HT-29 (cell line): ENCODE data around the gene ZNF521. TPM values are rescaled to one million over a fixed set of nuclear protein-coding genes. Genes with fewer than 3 reads are reported as not detected.

Experiments used
- DNase-seq: peaks from one replicate; pipeline ENCODE4 v3.0.0-alpha.2; 2015; ENCODE audit warnings: low spot score
- total RNA-seq: library from RNA; depleted of rRNA; stranded (reverse); fragments of >200 nt; shearing (Covaris generic); gene quantifications from 2 replicates; pipeline ENCODE4 v1.2.3, GENCODE V29; 2014

The ZNF521 gene
- total RNA-seq, 1 experiment from 2014 or later, result 0.08 TPM

GRCh38 chr18:25170402-25170801, 181.6 kb downstream of the ZNF521 start:
- DNase-seq, result no peak

DNA sequence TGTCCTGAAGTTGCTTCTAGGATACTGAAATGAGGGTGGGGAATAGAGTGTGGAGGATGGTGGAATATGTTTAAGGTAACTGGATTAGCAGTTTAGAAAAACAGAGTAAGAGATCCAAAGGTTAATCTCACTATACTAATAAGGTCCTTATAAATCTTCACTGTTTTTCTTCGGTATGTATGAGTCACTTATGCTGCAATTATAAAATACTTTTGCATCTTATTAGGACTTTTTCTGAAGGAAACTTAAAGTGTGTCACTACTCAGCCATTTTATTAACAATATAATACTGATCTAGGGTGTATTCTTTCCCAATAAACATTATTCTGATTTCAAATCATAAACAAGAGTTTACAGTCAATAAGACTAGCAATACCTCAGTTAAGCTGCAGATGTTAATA, 182.3 kb downstream of the ZNF521 start:
- DNase-seq, result no peak

- no peak for DNase-seq
Measured at GRCh38 chr18:25167612-25168410, 184.2 kb downstream of the ZNF521 start.

GRCh38 chr18:25166113-25166512, 185.9 kb downstream of the ZNF521 start:
- DNase-seq, result no peak

DNA sequence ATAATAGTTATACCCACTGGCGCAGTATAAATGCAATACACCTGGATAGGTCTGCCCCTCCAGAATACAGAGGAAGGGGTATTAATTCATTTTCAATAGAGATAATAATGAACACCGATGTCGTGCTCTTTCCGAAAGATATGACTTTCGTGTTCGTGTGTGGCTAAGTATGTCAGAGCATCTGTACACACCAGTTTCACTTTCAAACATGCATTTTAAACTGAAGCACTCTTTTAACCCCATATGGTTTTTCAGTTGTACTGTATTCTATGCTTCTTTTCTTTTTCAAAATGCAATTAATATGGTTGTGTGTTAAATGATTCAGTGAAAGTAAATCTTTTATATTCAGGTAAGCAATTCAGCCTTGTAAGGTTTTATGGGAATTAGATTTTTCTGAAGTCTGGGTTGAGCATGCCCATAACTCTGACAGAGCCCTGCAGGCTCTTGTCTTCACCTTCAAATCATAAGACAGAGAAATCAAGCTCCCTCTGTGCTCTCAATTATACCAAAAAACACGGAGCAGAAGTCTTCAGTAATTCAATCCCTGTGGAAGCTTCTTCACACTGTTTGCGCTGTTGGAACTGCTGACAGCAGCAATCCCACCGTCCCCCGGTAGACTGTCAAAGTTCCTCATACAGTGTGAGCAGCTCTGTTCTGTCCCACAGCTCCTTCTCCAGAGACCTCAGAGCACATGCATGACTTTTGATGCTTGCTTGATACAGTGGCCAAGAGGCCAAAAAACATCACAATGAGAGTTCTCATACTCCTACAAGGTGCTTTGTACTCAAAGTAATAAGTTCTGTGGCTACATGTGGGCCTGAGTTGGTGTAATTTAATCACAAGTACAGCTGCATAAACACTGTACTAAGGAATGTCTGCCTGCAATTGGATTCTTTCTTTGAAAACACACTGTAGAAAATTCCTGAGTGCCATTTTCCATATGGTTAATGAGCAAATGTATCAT, 186.8 kb downstream of the ZNF521 start:
- no peak for DNase-seq

DNA sequence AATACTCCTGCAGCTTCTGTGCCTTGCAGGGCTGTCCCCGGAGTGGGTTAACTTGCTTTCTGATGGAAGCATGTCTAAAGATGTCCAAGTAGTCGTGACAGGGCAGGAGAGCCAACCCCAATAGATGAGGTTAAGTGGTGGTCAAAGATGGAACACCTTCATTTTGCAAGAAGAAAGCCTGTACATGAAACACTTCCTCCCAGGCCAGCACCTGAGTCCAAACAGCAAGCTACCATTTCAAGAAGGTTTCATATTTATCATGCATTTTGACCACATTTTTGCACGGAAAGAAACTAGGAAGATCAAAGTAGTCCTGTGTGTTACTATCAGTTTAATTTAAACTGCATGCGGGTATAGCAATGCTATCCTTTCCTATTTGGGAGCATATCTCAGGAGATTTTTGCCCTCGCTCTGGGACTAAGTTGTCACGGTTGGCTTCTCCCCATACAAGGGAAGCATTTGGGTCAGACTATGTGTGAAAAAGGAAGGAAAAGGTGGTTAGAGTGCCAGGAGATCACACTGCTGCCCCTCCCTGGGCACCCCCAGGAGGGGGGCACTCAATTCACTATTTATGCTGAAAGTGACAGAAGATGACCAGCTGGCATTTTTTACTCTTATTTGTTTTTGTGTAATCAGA, 187.6 kb downstream of the ZNF521 start:
- no peak for DNase-seq

GRCh38 chr18:25153426-25153825, 198.5 kb downstream of the ZNF521 start:
- DNase-seq, result no peak

- DNase-seq, result no peak
Measured at GRCh38 chr18:25147877-25148488, 204.0 kb downstream of the ZNF521 start.

GRCh38 chr18:25146512-25146910, 205.5 kb downstream of the ZNF521 start:
- no peak for DNase-seq

GRCh38 chr18:25145731-25146511, 206.0 kb downstream of the ZNF521 start:
- DNase-seq, result no peak

GRCh38 chr18:25144820-25145219, 207.1 kb downstream of the ZNF521 start:
- no peak for DNase-seq

- no peak for DNase-seq
Measured at GRCh38 chr18:25141886-25142285, 210.1 kb downstream of the ZNF521 start.

DNA sequence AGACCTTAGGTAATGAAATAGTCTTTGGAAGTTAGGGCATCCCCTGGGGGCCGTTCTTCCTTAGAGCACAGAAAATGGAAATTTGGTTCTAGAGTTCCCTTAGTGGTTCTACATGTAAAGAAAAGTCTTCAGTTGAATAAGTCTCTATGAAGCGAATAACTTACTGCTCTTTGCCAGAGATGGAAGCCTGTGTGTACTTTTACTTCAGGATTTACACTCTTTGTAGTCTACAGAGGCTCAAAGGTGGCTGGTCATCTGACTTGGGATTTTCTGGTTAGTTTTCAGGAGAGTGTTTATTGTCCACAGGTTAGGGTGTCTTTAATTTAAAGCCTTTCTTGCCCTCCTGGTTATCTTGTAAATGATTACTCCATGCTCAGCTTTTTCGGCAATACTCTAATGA, 210.6 kb downstream of the ZNF521 start:
- no peak for DNase-seq

- no peak for DNase-seq
Measured at GRCh38 chr18:25140962-25141308, 211.0 kb downstream of the ZNF521 start.

GRCh38 chr18:25140124-25140961, 211.6 kb downstream of the ZNF521 start:
- no peak for DNase-seq

- DNase-seq, result no peak
Measured at GRCh38 chr18:25137197-25137472, 214.8 kb downstream of the ZNF521 start.

DNA sequence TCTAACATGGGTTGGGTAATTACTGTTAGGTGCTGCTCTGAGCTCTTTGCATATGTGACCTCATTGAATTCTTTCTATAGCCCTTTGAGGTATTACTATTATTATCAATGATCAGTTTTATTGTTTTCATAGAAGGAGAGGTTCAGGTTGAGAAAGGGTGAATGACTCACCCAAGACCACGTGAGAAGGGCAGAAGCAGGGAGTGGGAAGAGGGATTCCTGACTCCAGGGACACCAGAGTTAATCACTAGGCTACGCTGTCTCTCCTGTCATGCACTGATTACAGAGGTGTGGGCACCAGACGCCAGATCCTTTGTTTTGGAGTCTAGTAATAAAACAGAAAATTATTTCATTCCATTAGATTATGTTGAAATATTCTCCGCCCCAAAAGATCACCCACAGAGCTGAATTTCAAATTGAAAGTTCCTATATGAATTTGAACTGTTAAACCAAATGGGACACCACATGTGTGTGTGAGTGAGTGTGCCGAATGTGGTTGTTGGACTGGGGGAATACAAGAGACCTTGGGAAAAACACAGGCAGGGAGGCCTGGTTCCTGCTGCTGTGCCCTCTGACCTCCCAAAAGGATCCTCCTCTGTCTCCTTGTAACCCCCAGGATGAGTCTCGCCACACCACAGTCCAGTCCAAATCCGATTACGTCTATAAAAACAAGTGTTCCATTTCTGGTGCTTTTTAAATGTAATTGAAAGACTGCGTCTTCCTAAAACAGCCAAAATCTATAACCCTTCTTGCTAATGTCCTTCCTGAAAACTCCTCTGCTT, 215.4 kb downstream of the ZNF521 start:
- no peak for DNase-seq

DNA sequence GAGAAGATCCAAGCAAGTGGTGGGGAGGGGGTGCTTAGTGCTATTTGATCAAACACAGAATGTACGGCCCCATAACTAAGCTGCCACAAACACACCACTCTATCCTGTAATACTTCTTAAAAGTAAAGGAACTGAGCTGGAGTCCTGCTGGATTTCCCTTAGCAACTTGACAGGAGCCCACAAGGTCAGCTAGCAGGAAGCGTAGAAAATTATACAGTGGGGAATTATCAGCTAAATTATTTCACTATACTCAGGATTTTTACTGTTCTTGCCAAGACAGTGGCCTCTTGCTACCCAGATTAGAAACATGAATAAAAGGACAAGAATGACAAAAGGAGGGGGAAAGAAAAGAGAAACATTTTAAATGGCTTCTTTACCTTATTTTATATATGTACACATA, 217.1 kb downstream of the ZNF521 start:
- no peak for DNase-seq

DNA sequence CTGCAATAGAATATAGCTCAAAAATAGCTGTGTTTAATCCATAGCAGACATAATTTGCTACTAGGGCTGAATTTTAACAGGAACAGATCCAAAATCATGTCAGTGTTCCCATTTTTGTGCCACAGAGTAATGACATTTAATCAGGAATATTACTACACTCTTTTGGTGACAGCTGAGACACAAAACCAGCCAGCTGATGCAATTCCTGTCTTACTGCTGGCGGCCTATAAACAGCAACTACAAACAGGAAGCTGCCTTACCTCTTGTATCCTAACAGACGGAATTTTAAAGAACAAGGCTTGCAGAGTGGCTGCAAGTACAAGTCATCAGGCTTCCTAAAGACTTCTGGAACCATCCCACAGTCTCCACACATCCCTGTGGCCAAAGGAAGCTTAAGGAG, 218.1 kb downstream of the ZNF521 start:
- DNase-seq, result no peak
